Retinal pigment epithelial cell (primary cell): ENCODE measurements around the gene KCNAB2.

Experiments used
- DNase-seq: peaks from one replicate; pipeline ENCODE4 v3.0.0-alpha.2; 2010; ENCODE audit warnings: low read depth
- H3K4me3 ChIP-seq: 2 replicates; pipeline ENCODE4 v1.5.1; 2011; ENCODE audit warnings: mild to moderate bottlenecking, low read length, control low read depth, moderate library complexity
- TF ChIP-seq, protein P1 (sequence below): conservative IDR thresholded peaks from 2 replicates; pipeline ENCODE4 v1.5.1; 2011; ENCODE audit warnings: low read depth, low read length, control low read depth, inconsistent platforms

KCNAB2 gene

GRCh38 chr1:6000444-6001288 lies 45.0 kb upstream of the KCNAB2 start:
- no peak overlapping the region for H3K4me3 ChIP-seq
- TF ChIP-seq, protein P1, sequence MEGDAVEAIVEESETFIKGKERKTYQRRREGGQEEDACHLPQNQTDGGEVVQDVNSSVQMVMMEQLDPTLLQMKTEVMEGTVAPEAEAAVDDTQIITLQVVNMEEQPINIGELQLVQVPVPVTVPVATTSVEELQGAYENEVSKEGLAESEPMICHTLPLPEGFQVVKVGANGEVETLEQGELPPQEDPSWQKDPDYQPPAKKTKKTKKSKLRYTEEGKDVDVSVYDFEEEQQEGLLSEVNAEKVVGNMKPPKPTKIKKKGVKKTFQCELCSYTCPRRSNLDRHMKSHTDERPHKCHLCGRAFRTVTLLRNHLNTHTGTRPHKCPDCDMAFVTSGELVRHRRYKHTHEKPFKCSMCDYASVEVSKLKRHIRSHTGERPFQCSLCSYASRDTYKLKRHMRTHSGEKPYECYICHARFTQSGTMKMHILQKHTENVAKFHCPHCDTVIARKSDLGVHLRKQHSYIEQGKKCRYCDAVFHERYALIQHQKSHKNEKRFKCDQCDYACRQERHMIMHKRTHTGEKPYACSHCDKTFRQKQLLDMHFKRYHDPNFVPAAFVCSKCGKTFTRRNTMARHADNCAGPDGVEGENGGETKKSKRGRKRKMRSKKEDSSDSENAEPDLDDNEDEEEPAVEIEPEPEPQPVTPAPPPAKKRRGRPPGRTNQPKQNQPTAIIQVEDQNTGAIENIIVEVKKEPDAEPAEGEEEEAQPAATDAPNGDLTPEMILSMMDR: no peak
- DNase-seq: no peak

- H3K4me3 ChIP-seq: no peak overlapping the region
- DNase-seq: no peak
- TF ChIP-seq, protein P1: no peak
Measured at GRCh38 chr1:6001992-6002576, 43.6 kb upstream of the KCNAB2 start.

DNA sequence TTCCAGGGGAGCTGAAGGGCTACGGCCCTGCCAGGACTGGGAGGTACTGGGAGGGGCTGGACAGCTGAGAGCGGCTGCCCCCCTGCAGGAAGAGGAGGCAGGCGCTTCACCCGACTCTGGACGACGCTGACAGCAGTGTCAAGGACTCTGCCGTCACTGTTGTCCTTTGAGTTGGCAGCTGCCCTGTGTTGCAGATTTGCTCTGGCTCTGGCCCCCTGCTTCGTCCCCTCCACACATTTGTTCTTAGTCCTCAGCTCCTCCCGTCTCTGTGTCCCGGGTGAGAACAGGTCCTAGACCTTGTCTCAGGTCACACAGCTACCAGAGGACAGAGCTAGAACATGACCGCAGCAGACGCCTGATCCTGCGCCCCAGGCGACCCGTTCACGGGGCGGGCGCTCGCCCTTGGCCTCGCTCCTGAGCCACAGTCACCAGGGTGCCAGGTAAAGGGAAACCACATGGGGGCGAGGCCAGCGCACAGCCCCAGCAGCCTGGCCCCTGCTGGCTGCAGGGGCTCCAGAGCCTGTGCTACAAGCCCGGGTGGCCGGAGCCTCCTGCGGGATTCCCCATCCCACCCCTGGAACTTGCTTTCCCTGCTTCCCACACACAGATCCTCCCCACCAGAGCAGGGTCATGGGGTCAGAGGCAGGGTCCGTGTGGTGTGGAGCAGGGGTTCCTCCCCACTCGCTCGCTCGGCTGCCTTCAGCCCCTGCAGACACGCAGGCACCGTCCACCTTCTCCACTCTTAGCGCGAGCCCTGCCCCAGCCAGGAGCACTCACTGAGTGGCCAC lies 42.8 kb upstream of the KCNAB2 start:
- no peak overlapping the region for H3K4me3 ChIP-seq
- DNase-seq: no peak
- TF ChIP-seq, protein P1: peak; percentile 17

DNA sequence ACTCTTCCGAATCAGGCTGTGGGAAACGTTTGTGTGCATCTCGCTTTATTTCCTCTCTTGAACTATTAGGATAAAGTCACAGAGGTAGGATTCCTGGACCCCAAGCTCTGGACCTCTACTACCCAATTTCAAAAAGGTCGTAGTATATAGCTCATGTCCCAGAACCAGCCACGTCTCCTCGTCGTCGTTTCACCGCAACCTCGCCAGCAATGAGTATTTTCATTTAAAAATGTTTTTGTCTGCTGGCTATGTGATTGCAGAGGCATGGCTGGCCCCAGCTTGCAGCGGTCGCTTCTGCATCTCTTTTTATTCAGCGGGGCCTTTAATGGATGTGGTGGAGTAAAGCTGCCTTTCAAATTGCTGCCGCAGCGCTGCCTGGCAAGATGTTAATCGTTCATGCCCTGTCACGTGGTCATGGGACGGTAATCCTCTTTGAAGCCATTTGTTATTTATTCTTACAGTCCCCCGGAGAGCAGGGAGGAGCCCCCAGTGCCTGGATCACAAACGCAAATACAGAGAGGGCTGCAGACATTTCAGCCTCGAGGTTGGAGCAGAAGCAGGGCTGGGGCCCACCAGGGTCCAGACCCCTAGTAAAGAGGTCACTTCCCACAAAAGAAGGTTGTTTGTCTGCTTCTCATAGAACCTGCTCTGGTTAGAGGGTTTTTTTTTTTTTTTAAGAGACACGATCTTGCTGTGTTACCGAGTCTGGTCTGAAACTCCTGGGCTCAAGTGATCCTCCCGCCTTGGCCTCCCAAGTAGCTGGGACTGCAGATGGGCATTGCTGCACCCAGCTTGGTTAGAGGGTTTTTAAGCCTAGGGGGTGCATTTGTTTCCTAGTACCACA lies 41.9 kb upstream of the KCNAB2 start:
- no peak overlapping the region for H3K4me3 ChIP-seq
- TF ChIP-seq, protein P1: no peak
- DNase-seq: peak; percentile 66

- TF ChIP-seq, protein P1: no peak
- no peak for DNase-seq
- H3K4me3 ChIP-seq: no peak overlapping the region
Measured at GRCh38 chr1:6004412-6005123, 41.1 kb upstream of the KCNAB2 start.
